Measurements from ENCODE around the gene TRIM9. TPM values are rescaled to one million over a fixed set of nuclear protein-coding genes. Genes with fewer than 3 reads are reported as not detected.

The TRIM9 gene
- total RNA-seq, 1 experiment from 2014 or later = 0.44 TPM

DNA sequence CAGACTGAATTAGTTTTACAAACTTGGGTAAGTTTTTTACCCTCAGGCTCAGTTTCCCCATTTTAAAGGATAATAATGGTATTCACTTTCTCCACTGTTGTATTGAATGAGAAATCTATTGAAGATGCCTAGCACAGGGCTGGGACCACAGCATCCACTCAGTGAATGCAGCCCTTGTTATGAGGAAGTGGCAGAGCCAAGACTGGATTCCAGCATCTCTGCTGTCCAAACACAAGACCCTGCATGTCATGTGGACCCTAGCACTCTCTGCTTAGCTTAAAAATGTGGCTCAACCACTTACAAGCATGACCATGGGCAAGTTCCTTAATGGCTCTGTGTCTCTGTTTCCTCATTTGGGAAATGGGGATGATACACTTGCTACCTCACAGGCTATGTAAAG, 24.1 kb upstream of the TRIM9 start:
- POLR2A ChIA-PET = interaction anchor here (0.7 kb wide), 1 partner anchor 268 kb away, joined by 3 read pairs; no protein-coding TSS in a partner anchor
- intact Hi-C loops (cut with micrococcal nuclease; ENCODE audit: unreplicated experiment) (no loop called here), in situ Hi-C loops (cut with HindIII; ENCODE audit: low pct_unique_long_range_greater_than_20kb, low sequenced_read_pairs) (no loop called here)
- H3K36me3 ChIP-seq (ENCODE audit: control insufficient read depth, insufficient read depth, low read length) = no peaks in the 10 kb centered on the region
- H3K9me3 ChIP-seq (ENCODE audit: control insufficient read depth, insufficient read depth, low read depth, low read length) = no peaks in the 10 kb centered on the region
- DNase-seq (ENCODE audit: low read depth, low spot score) = no peak
- CTCF ChIA-PET = interaction anchor here (0.6 kb wide), 1 partner anchor 239 kb away, joined by 3 read pairs; no protein-coding TSS in a partner anchor
- no peak for ATAC-seq
- peaks cover 5% of the 10 kb centered on the region for H3K27me3 ChIP-seq (ENCODE audit: control insufficient read depth, insufficient read depth, low read length)
- no peak overlapping the region for H3K4me3 ChIP-seq (ENCODE audit: low read depth in 2 of 2, low read length in 2 of 2)
- no peaks in the 10 kb centered on the region for H3K4me1 ChIP-seq (ENCODE audit: control insufficient read depth, insufficient read depth, low read length)
- TF ChIP-seq TCF7L2 (IDR thresholded peaks at IDR 0.05; ENCODE audit: low read depth, low read length) (no peak), POLR2AphosphoS5 (IDR thresholded peaks at IDR 0.05; ENCODE audit: low read depth, low read length) (no peak), SIN3A (IDR thresholded peaks at IDR 0.05; ENCODE audit: borderline replicate concordance, insufficient read depth, low read depth, low read length) (no peak)
- TF ChIP-seq, protein P1, sequence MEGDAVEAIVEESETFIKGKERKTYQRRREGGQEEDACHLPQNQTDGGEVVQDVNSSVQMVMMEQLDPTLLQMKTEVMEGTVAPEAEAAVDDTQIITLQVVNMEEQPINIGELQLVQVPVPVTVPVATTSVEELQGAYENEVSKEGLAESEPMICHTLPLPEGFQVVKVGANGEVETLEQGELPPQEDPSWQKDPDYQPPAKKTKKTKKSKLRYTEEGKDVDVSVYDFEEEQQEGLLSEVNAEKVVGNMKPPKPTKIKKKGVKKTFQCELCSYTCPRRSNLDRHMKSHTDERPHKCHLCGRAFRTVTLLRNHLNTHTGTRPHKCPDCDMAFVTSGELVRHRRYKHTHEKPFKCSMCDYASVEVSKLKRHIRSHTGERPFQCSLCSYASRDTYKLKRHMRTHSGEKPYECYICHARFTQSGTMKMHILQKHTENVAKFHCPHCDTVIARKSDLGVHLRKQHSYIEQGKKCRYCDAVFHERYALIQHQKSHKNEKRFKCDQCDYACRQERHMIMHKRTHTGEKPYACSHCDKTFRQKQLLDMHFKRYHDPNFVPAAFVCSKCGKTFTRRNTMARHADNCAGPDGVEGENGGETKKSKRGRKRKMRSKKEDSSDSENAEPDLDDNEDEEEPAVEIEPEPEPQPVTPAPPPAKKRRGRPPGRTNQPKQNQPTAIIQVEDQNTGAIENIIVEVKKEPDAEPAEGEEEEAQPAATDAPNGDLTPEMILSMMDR (IDR thresholded peaks at IDR 0.05) = no peak
- TF ChIP-seq, protein P2, sequence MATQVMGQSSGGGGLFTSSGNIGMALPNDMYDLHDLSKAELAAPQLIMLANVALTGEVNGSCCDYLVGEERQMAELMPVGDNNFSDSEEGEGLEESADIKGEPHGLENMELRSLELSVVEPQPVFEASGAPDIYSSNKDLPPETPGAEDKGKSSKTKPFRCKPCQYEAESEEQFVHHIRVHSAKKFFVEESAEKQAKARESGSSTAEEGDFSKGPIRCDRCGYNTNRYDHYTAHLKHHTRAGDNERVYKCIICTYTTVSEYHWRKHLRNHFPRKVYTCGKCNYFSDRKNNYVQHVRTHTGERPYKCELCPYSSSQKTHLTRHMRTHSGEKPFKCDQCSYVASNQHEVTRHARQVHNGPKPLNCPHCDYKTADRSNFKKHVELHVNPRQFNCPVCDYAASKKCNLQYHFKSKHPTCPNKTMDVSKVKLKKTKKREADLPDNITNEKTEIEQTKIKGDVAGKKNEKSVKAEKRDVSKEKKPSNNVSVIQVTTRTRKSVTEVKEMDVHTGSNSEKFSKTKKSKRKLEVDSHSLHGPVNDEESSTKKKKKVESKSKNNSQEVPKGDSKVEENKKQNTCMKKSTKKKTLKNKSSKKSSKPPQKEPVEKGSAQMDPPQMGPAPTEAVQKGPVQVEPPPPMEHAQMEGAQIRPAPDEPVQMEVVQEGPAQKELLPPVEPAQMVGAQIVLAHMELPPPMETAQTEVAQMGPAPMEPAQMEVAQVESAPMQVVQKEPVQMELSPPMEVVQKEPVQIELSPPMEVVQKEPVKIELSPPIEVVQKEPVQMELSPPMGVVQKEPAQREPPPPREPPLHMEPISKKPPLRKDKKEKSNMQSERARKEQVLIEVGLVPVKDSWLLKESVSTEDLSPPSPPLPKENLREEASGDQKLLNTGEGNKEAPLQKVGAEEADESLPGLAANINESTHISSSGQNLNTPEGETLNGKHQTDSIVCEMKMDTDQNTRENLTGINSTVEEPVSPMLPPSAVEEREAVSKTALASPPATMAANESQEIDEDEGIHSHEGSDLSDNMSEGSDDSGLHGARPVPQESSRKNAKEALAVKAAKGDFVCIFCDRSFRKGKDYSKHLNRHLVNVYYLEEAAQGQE (IDR thresholded peaks at IDR 0.05; ENCODE audit: insufficient read depth in 1 of 2, low read depth in 2 of 2, low read length in 1 of 2) = no peak
- no peak overlapping the region for H3K27ac ChIP-seq (ENCODE audit: low read length)
- BruUV-seq (replicated peaks) = no TSS peak

DNA sequence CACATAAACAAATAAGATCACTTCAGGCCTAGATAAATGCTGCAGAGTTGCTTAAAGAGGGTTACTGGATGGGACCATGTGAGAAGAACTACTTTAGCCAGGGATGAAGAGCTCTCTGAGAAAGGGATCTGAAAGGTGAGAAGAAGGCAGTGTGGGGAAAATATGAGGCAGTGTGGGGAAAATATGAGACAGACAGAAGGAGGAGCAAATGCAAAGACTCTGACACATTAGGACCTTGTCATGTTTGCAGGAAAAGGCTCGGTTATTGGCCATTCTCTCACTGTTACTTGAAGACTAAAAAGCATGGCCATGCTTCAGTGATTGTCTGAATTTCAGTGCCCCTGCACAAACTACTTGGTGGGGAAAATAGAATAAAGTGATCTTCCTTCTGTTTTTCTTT, 22.7 kb upstream of the TRIM9 start:
- Histone ChIP-seq H3K36me3 (ENCODE audit: control insufficient read depth, insufficient read depth, low read length) (no peaks in the 10 kb centered on the region), H3K4me3 (ENCODE audit: low read depth in 2 of 2, low read length in 2 of 2) (no peak overlapping the region), H3K4me1 (ENCODE audit: control insufficient read depth, insufficient read depth, low read length) (no peaks in the 10 kb centered on the region), H3K27ac (ENCODE audit: low read length) (no peak overlapping the region), H3K9me3 (ENCODE audit: control insufficient read depth, insufficient read depth, low read depth, low read length) (no peaks in the 10 kb centered on the region), H3K27me3 (ENCODE audit: control insufficient read depth, insufficient read depth, low read length) (peaks cover 5% of the 10 kb centered on the region)
- BruUV-seq (replicated peaks) = no TSS peak
- TF ChIP-seq, protein P2 (IDR thresholded peaks at IDR 0.05; ENCODE audit: insufficient read depth in 1 of 2, low read depth in 2 of 2, low read length in 1 of 2) = no peak
- TF ChIP-seq TCF7L2 (IDR thresholded peaks at IDR 0.05; ENCODE audit: low read depth, low read length) (no peak), SIN3A (IDR thresholded peaks at IDR 0.05; ENCODE audit: borderline replicate concordance, insufficient read depth, low read depth, low read length) (no peak), POLR2AphosphoS5 (IDR thresholded peaks at IDR 0.05; ENCODE audit: low read depth, low read length) (no peak)
- TF ChIP-seq, protein P1 (IDR thresholded peaks at IDR 0.05) = no peak
- in situ Hi-C loops (cut with HindIII; ENCODE audit: low pct_unique_long_range_greater_than_20kb, low sequenced_read_pairs) (no loop called here), intact Hi-C loops (cut with micrococcal nuclease; ENCODE audit: unreplicated experiment) (no loop called here)
- POLR2A ChIA-PET = no interaction called here
- CTCF ChIA-PET = no interaction called here
- no peak for ATAC-seq
- DNase-seq (ENCODE audit: low read depth, low spot score) = no peak

Data from Panc1 (cell line).